ENCODE data around the gene DCLK2. TPM values are rescaled to one million over a fixed set of nuclear protein-coding genes. Genes with fewer than 3 reads are reported as not detected.

DCLK2 gene
- polyA plus RNA-seq, 1 donor from 2014 or later = 134 TPM

GRCh38 chr4:150127757-150128156, 49.5 kb downstream of the DCLK2 start:
- no peak overlapping the region for H3K4me3 ChIP-seq (ENCODE audit: low read length)
- no peak overlapping the region for H3K4me2 ChIP-seq (ENCODE audit: low read length)
- H3K27me3 ChIP-seq (ENCODE audit: insufficient read depth, low read depth, low read length) = no peaks in the 10 kb centered on the region
- peaks cover 4% of the 10 kb centered on the region for H3K36me3 ChIP-seq (ENCODE audit: insufficient read depth, low read length)
- H3K79me2 ChIP-seq (replicated peaks; ENCODE audit: insufficient read depth, low read length) = peaks cover 54% of the 10 kb centered on the region
- peaks cover 3% of the 10 kb centered on the region for H3K9me3 ChIP-seq (ENCODE audit: low read length)
- no peak overlapping the region for H2AFZ ChIP-seq (ENCODE audit: low read depth, low read length)
- H3K27ac ChIP-seq (ENCODE audit: low read length) = no peak overlapping the region
- no peaks in the 10 kb centered on the region for H3K9me2 ChIP-seq (ENCODE audit: insufficient read depth, low read length)
- H3K9ac ChIP-seq (ENCODE audit: low read length) = no peak overlapping the region
- H4K20me1 ChIP-seq (ENCODE audit: insufficient read depth) = no peaks in the 10 kb centered on the region
- TF ChIP-seq EZH2 (IDR thresholded peaks at IDR 0.05; ENCODE audit: borderline replicate concordance, insufficient read depth, low read length, poor library complexity, severe bottlenecking) (no peak), TAF1 (IDR thresholded peaks at IDR 0.05; ENCODE audit: low read depth) (no peak), REST (IDR thresholded peaks at IDR 0.05; ENCODE audit: borderline replicate concordance) (no peak), SMC3 (conservative IDR thresholded peaks at IDR 0.05; ENCODE audit: poor library complexity) (no peak), EP300 (conservative IDR thresholded peaks at IDR 0.05; ENCODE audit: poor library complexity, severe bottlenecking) (no peak), POLR2AphosphoS5 (IDR thresholded peaks at IDR 0.05) (no peak), MXI1 (conservative IDR thresholded peaks at IDR 0.05; ENCODE audit: poor library complexity, severe bottlenecking) (no peak), CTCF (IDR thresholded peaks at IDR 0.05; ENCODE audit: poor library complexity, severe bottlenecking) (no peak)
- no peaks in the 10 kb centered on the region for H3F3A ChIP-seq (ENCODE audit: insufficient read depth, low read length, poor library complexity, severe bottlenecking)

GRCh38 chr4:150130933-150131332, 52.7 kb downstream of the DCLK2 start:
- TF ChIP-seq EZH2 (IDR thresholded peaks at IDR 0.05; ENCODE audit: borderline replicate concordance, insufficient read depth, low read length, poor library complexity, severe bottlenecking) = no peak
- no peak for TF ChIP-seq EP300 (conservative IDR thresholded peaks at IDR 0.05; ENCODE audit: poor library complexity, severe bottlenecking)
- TF ChIP-seq TAF1 (IDR thresholded peaks at IDR 0.05; ENCODE audit: low read depth) = no peak
- no peak for TF ChIP-seq POLR2AphosphoS5 (IDR thresholded peaks at IDR 0.05)
- no peak for TF ChIP-seq REST (IDR thresholded peaks at IDR 0.05; ENCODE audit: borderline replicate concordance)
- TF ChIP-seq MXI1 (conservative IDR thresholded peaks at IDR 0.05; ENCODE audit: poor library complexity, severe bottlenecking) = no peak
- no peak for TF ChIP-seq SMC3 (conservative IDR thresholded peaks at IDR 0.05; ENCODE audit: poor library complexity)
- TF ChIP-seq CTCF (IDR thresholded peaks at IDR 0.05; ENCODE audit: poor library complexity, severe bottlenecking) = no peak
- TF ChIP-seq RAD21 (conservative IDR thresholded peaks at IDR 0.05) = no peak
- Histone ChIP-seq H3K4me3 (ENCODE audit: low read length) (no peak overlapping the region), H3K9me3 (ENCODE audit: low read length) (no peaks in the 10 kb centered on the region), H2AFZ (ENCODE audit: low read depth, low read length) (no peak overlapping the region), H3K79me2 (replicated peaks; ENCODE audit: insufficient read depth, low read length) (peaks cover 53% of the 10 kb centered on the region), H3K36me3 (ENCODE audit: insufficient read depth, low read length) (no peaks in the 10 kb centered on the region), H3K27ac (ENCODE audit: low read length) (no peak overlapping the region), H3K4me2 (ENCODE audit: low read length) (no peak overlapping the region), H3K27me3 (ENCODE audit: insufficient read depth, low read depth, low read length) (no peaks in the 10 kb centered on the region), H3K9me2 (ENCODE audit: insufficient read depth, low read length) (no peaks in the 10 kb centered on the region), H3F3A (ENCODE audit: insufficient read depth, low read length, poor library complexity, severe bottlenecking) (no peaks in the 10 kb centered on the region), H3K9ac (ENCODE audit: low read length) (no peak overlapping the region), H4K20me1 (ENCODE audit: insufficient read depth) (no peaks in the 10 kb centered on the region)
